SK-N-SH (cell line): Measurements from ENCODE around the gene DNAJA1. TPM values are rescaled to one million over a fixed set of nuclear protein-coding genes. Genes with fewer than 3 reads are reported as not detected.

ENCODE experiments used
- CTCF ChIA-PET: fragments of 300-600, 350-600 bp; formaldehyde crosslinking; extraction: SDS; loops from one replicate; lab custom pipeline; 2021; lab: Yijun Ruan, JAX
- POLR2A ChIA-PET: fragments of 350-600 bp; sonication (Branson Sonifier 250); formaldehyde crosslinking; extraction: SDS; loops from one replicate; lab custom pipeline; 2020; ENCODE audit warnings: antibody characterized with exemption, inconsistent platforms; lab: Yijun Ruan, JAX
- DNase-seq: peaks from one replicate; pipeline ENCODE4 v3.0.0; 2012
- H2AFZ ChIP-seq: fragments of 200-600 bp; sonication (generic); 2 replicates; pipeline ENCODE4 v1.8.1; 2016; ENCODE audit warnings: antibody characterized with exemption, mild to moderate bottlenecking, low read depth
- H3F3A ChIP-seq: fragments of 200-600 bp; sonication (generic); replicated peaks from 2 replicates; pipeline ENCODE3; 2016; ENCODE audit warnings: antibody characterized with exemption, mild to moderate bottlenecking; ENCODE audit not compliant: insufficient read depth
- H3K27ac ChIP-seq, 2 experiments: fragments of 200-500 bp in 1 of 2; fragments of 200-600 bp in 1 of 2; sonication (Bioruptor generic) in 1 of 2; sonication (generic), shearing (Covaris generic) in 1 of 2; 2 replicates each; pipeline versions ENCODE4 v1.5.1 to v1.6.1; 2014 to 2016; ENCODE audit warnings: low read depth in 2 of 2, inconsistent platforms in 1 of 2, low read length in 1 of 2, mild to moderate bottlenecking in 1 of 2, mixed read lengths in 1 of 2
- H3K27me3 ChIP-seq: fragments of 200-600 bp; sonication (generic), shearing (Covaris generic); 2 replicates; pipeline ENCODE4 v1.6.1; 2016; ENCODE audit warnings: mixed run types; ENCODE audit not compliant: insufficient read depth
- H3K36me3 ChIP-seq, 2 experiments: fragments of 200-500 bp in 1 of 2; fragments of 200-600 bp in 1 of 2; sonication (Bioruptor generic) in 1 of 2; sonication (generic) in 1 of 2; replicated peaks in 1 of 2; 2 replicates each; pipeline versions ENCODE3 to v1.5.1; 2014 to 2016; ENCODE audit warnings: low read length in 1 of 2, mild to moderate bottlenecking in 1 of 2; ENCODE audit not compliant: insufficient read depth in 2 of 2, control insufficient read depth in 1 of 2
- H3K4me1 ChIP-seq, 2 experiments: fragments of 200-500 bp in 1 of 2; fragments of 200-600 bp in 1 of 2; sonication (Bioruptor generic) in 1 of 2; sonication (generic), shearing (Covaris generic) in 1 of 2; 2 replicates each; pipeline versions ENCODE4 v1.5.1 to v1.6.1; 2014 to 2016; ENCODE audit warnings: low read depth in 1 of 2, low read length in 1 of 2, mixed run types in 1 of 2; ENCODE audit not compliant: insufficient read depth in 2 of 2, control insufficient read depth in 1 of 2
- H3K4me2 ChIP-seq: fragments of 200-600 bp; sonication (generic), shearing (Covaris generic); 2 replicates; pipeline ENCODE4 v1.6.1; 2017; ENCODE audit warnings: mixed run types
- H3K4me3 ChIP-seq, 2 experiments: fragments of 200-500 bp in 1 of 2; fragments of 200-600 bp in 1 of 2; sonication (Bioruptor generic) in 1 of 2; sonication (generic), shearing (Covaris generic) in 1 of 2; 2 replicates each; pipeline versions ENCODE4 v1.5.1 to v1.8.1; 2014 to 2016; ENCODE audit warnings: low read depth in 2 of 2, inconsistent platforms in 1 of 2, low read length in 1 of 2, mild to moderate bottlenecking in 1 of 2, mixed read lengths in 1 of 2, moderate library complexity in 1 of 2
- H3K79me2 ChIP-seq: fragments of 200-600 bp; sonication (generic); 2 replicates; pipeline ENCODE4 v1.8.1; 2017; ENCODE audit warnings: mild to moderate bottlenecking; ENCODE audit not compliant: insufficient read depth
- H3K9ac ChIP-seq: fragments of 200-600 bp; sonication (generic); 2 replicates; pipeline ENCODE4 v1.6.1; 2017; ENCODE audit warnings: mixed run types
- H3K9me2 ChIP-seq: fragments of 200-600 bp; sonication (generic); 2 replicates; pipeline ENCODE4 v1.6.1; 2017; ENCODE audit warnings: mixed run types
- H3K9me3 ChIP-seq: fragments of 200-600 bp; sonication (generic); 2 replicates; pipeline ENCODE4 v1.6.1; 2017; ENCODE audit warnings: mixed run types, mild to moderate bottlenecking, moderate library complexity
- H4K20me1 ChIP-seq: fragments of 200-600 bp; sonication (generic); 2 replicates; pipeline ENCODE4 v1.6.1; 2017; ENCODE audit warnings: mild to moderate bottlenecking, mixed run types; ENCODE audit not compliant: insufficient read depth
- FOSL2 ChIP-seq: IDR thresholded peaks from 2 replicates; pipeline ENCODE4 v1.4.0; 2012; ENCODE audit warnings: low read depth, mild to moderate bottlenecking, moderate library complexity, borderline replicate concordance
- FOXJ3 ChIP-seq: sonication (generic); formaldehyde crosslinking; IDR thresholded peaks from 2 replicates; pipeline ENCODE4 v1.5.1; 2020; ENCODE audit warnings: mild to moderate bottlenecking, missing genetic modification reagents
- GABPA ChIP-seq: IDR thresholded peaks from 2 replicates; pipeline ENCODE4 v1.4.0; 2012; ENCODE audit warnings: low read depth, mild to moderate bottlenecking
- TCF12 ChIP-seq: IDR thresholded peaks from 2 replicates; pipeline ENCODE4 v1.4.0; 2012
- ZBTB33 ChIP-seq: IDR thresholded peaks from 2 replicates; pipeline ENCODE4 v1.4.0; 2012; ENCODE audit warnings: low read depth, borderline replicate concordance
- WGBS: methylation state at CpG from one replicate; pipeline ENCODE4 v1.1.6; 2017; ENCODE audit warnings: low lambda C conversion rate; 5-methylcytosine and 5-hydroxymethylcytosine counted together
- polyA plus RNA-seq, 3 experiments: library from polyadenylated mRNA; depleted of rRNA; stranded (reverse); fragments of >200 nt; gene quantifications; 2 replicates each; pipeline ENCODE4 v1.2.3, GENCODE V29; 2012
- TF ChIP-seq, protein P1 (sequence below): IDR thresholded peaks from 2 replicates; pipeline ENCODE4 v1.4.0; 2012; ENCODE audit warnings: low read depth, borderline replicate concordance
- TF ChIP-seq, protein P2 (sequence below): fragments of 200-600 bp; sonication (generic); IDR thresholded peaks from 2 replicates; pipeline ENCODE4 v1.6.1; 2017; ENCODE audit warnings: antibody characterized with exemption, mild to moderate bottlenecking, moderate library complexity

Gene DNAJA1
- polyA plus RNA-seq, 1 of the 3 experiments (the other 2 are of a cell fraction) = 103 TPM

GRCh38 chr9:33065157-33066076 is 40.3 kb downstream of the DNAJA1 start (continued):
- TF ChIP-seq ZBTB33 = no peak

DNA sequence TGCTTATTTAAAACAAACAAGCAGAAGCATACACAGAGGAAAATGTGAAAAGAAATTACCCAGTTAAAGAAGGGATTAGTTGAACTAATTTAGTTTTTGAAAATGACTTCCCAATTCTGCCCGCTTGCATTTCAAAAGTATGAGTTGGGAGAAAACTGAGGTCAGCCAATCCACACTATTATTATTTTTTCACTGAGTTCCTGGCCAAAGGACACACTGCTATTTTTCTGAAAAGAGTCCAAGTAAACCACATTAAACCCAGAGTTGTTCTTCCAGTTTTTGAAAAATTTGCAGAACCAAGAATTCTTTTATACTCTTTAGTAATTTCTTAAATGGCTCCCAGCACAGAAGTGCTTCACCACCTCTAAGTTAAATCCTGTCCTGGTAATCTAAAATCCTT is 43.9 kb downstream of the DNAJA1 start:
- 100% methylated on average over 1 of the region's 1 CpG for WGBS
- DNase-seq = no peak
- no peaks in the 10 kb centered on the region for H3K9me3 ChIP-seq
- H4K20me1 ChIP-seq = 0 out of 2 replicates have a peak, but pooled peaks cover 8% of the 10 kb centered on the region
- CTCF ChIA-PET = no interaction called here
- H3K27ac ChIP-seq = no peak overlapping the region
- H2AFZ ChIP-seq = no peak overlapping the region
- no peak overlapping the region for H3K9ac ChIP-seq
- TF ChIP-seq, protein P1, sequence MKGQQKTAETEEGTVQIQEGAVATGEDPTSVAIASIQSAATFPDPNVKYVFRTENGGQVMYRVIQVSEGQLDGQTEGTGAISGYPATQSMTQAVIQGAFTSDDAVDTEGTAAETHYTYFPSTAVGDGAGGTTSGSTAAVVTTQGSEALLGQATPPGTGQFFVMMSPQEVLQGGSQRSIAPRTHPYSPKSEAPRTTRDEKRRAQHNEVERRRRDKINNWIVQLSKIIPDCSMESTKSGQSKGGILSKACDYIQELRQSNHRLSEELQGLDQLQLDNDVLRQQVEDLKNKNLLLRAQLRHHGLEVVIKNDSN = no peak
- TF ChIP-seq, protein P2, sequence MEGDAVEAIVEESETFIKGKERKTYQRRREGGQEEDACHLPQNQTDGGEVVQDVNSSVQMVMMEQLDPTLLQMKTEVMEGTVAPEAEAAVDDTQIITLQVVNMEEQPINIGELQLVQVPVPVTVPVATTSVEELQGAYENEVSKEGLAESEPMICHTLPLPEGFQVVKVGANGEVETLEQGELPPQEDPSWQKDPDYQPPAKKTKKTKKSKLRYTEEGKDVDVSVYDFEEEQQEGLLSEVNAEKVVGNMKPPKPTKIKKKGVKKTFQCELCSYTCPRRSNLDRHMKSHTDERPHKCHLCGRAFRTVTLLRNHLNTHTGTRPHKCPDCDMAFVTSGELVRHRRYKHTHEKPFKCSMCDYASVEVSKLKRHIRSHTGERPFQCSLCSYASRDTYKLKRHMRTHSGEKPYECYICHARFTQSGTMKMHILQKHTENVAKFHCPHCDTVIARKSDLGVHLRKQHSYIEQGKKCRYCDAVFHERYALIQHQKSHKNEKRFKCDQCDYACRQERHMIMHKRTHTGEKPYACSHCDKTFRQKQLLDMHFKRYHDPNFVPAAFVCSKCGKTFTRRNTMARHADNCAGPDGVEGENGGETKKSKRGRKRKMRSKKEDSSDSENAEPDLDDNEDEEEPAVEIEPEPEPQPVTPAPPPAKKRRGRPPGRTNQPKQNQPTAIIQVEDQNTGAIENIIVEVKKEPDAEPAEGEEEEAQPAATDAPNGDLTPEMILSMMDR = no peak
- TF ChIP-seq GABPA (no peak), FOSL2 (no peak), TCF12 (no peak), FOXJ3 (CRISPR knock-in tag) (no peak)
- peaks cover 17% of the 10 kb centered on the region for H3F3A ChIP-seq
- peaks cover 54% of the 10 kb centered on the region for H3K79me2 ChIP-seq
- H3K36me3 ChIP-seq = peaks cover 70 to 73% of the 10 kb centered on the region in 2 experiments
- H3K4me2 ChIP-seq = no peak overlapping the region
- POLR2A ChIA-PET = no interaction called here
- no peak overlapping the region for H3K4me3 ChIP-seq
- H3K9me2 ChIP-seq = no peaks in the 10 kb centered on the region
- no peaks in the 10 kb centered on the region for H3K4me1 ChIP-seq
- H3K27me3 ChIP-seq = no peaks in the 10 kb centered on the region
